ENCODE measurements around the gene NMRK1. TPM values are rescaled to one million over a fixed set of nuclear protein-coding genes. Genes with fewer than 3 reads are reported as not detected.

Gene NMRK1
- total RNA-seq, 1 donor from 2014 or later: 22.0 TPM

DNA sequence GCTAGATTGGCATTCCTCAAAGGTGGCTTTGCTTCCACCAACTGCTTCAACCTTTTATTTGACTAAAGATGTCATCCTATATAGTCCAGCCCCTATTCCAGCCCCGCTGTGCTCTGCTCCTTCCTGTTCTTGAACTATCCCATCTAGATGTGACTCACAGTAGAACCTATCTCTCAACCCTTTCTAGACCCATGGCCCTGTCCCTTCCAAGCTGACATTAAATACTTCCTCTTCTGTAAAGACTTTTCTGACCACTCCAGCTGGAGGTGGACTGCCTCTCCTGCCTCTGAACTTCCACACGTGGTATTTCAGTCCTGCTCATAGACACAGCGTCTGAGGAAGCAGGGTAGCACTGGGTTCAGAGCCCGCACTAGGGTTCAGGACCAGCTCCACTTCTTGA is 32.7 kb upstream of the NMRK1 start:
- H3K27ac ChIP-seq: no peak overlapping the region
- no peak for TF ChIP-seq CTCF (IDR thresholded peaks at IDR 0.05)
- H3K4me3 ChIP-seq: no peak overlapping the region
- intact Hi-C loops (cut with DNase I): no loop called here
- H3K9me3 ChIP-seq: no peaks in the 10 kb centered on the region
- DNase-seq (ENCODE audit: low spot score in 2 of 2): no peak
- H3K36me3 ChIP-seq: peaks cover 7 to 26% of the 10 kb centered on the region in 2 donors
- no peaks in the 10 kb centered on the region for H3K27me3 ChIP-seq
- no peaks in the 10 kb centered on the region for H3K4me1 ChIP-seq

DNA sequence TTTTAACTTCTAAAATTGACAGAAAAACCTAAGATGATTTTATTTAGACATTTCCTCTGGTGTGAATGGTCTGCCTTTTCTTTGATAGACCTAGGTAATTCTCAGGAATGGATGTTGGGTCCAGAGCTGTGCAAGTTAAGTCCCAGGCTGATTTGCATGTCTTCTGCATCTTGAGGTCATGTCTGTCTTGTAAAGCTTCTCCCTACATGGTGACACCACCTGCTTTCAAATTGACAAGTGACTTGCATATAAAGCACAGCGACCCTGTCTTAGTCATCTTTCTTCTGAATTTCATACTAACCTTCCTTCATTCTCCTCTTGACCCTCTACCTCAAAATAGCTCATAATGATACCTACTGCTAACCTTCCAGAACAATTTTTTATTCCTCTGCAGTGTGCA is 29.6 kb upstream of the NMRK1 start:
- DNase-seq (ENCODE audit: low spot score in 2 of 2): no peak
- Histone ChIP-seq H3K27ac (no peak overlapping the region), H3K9me3 (no peaks in the 10 kb centered on the region), H3K4me3 (no peak overlapping the region), H3K27me3 (no peaks in the 10 kb centered on the region), H3K36me3 (peaks cover 7 to 26% of the 10 kb centered on the region in 2 donors), H3K4me1 (no peaks in the 10 kb centered on the region)
- intact Hi-C loops (cut with DNase I): no loop called here
- no peak for TF ChIP-seq CTCF (IDR thresholded peaks at IDR 0.05)

DNA sequence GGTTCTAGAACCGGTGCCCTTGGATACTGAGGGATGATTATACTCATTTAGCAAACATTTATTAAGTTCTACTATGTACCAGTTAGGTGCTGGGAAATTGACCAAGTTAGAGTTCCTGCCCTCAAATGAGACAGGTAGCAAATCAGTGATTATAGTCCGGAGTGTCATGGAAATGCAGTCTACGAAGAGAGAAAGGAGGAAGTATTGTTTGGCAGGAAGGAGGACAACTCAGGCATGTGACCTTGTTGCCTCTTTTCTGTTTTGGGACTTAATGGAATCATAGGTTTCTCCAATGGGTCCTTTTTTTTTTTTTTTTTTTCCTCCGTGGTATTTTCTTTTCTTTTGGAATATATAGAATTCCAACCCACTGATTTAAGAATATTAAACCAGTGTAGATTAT is 28.4 kb upstream of the NMRK1 start:
- Histone ChIP-seq H3K36me3 (peaks cover 7 to 26% of the 10 kb centered on the region in 2 donors), H3K27me3 (no peaks in the 10 kb centered on the region), H3K4me3 (no peak overlapping the region), H3K4me1 (no peaks in the 10 kb centered on the region), H3K9me3 (no peaks in the 10 kb centered on the region), H3K27ac (no peak overlapping the region)
- TF ChIP-seq CTCF (IDR thresholded peaks at IDR 0.05): no peak
- intact Hi-C loops (cut with DNase I): no loop called here
- DNase-seq (ENCODE audit: low spot score in 2 of 2): no peak

DNA sequence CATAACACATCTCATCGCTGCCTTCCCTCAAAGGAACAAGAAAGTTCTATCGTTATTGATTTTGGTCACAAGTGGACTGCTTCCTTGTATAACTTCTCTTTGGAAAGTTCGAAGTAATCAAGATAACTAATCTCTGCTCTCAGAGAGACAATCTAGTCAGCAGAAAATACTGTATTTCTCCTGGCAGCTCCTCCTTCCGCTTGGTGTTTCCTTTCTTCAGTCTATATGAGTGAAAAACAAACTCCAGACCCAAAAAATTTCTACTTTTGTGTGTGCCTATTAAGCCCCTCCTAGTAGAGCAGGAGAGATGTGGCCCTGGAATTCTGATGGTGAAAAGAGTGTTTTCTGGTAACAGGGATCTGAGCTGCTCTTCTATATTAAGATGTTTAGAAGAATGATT is 24.8 kb upstream of the NMRK1 start:
- no peak for DNase-seq (ENCODE audit: low spot score in 2 of 2)
- intact Hi-C loops (cut with DNase I): no loop called here
- H3K4me1 ChIP-seq: no peaks in the 10 kb centered on the region

DNA sequence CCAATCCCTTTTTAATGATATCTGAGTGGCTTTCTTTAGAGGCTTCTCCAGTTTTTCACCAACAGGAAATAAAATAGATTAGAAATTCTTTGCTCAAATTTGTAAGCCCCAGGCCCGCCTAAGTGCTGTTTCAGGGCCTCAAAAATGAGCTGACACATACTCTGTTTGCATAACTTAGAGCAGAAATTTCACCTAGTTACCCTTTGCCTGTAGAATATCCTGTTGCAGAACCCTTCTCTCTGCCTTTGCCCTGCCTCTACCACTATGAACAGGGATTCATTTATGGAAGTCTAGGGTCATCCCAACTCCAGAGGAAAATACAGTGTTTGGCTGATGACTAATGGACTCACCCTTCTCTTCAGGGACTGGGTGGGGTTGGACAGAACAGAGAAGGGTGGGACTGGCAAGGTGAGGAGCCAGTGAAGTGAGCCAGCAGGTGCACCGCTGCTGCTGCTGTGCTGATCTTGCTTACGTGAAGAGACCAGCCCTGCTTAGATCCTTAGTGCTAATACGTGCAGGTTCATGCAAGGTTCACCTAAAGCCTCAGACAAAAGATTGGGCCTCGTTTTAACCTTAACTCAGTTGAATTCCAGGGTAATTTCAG is 23.2 kb upstream of the NMRK1 start:
- no peaks in the 10 kb centered on the region for H3K36me3 ChIP-seq

More for the DNA sequence above, 24.8 kb upstream of the NMRK1 start:
- Histone ChIP-seq H3K27ac (no peak overlapping the region), H3K36me3 (peaks cover 0 to under 1% of the 10 kb centered on the region in 2 donors), H3K9me3 (no peaks in the 10 kb centered on the region), H3K27me3 (no peaks in the 10 kb centered on the region), H3K4me3 (no peak overlapping the region)
- no peak for TF ChIP-seq CTCF (IDR thresholded peaks at IDR 0.05)

More for the DNA sequence above, 23.2 kb upstream of the NMRK1 start:
- H3K4me1 ChIP-seq: no peaks in the 10 kb centered on the region
- no peak for TF ChIP-seq CTCF (IDR thresholded peaks at IDR 0.05)
- H3K27ac ChIP-seq: no peak overlapping the region
- no peak overlapping the region for H3K4me3 ChIP-seq
- no peaks in the 10 kb centered on the region for H3K27me3 ChIP-seq
- H3K9me3 ChIP-seq: no peaks in the 10 kb centered on the region
- DNase-seq (ENCODE audit: low spot score in 2 of 2): no peak
- intact Hi-C loops (cut with DNase I): no loop called here
